ENCODE measurements around the gene ZDHHC7. TPM values are rescaled to one million over a fixed set of nuclear protein-coding genes. Genes with fewer than 3 reads are reported as not detected.

Gene ZDHHC7
- total and polyA plus RNA-seq, 4 experiments from 2014 or later, result 27.1 to 40.2 (median 34.7) TPM

GRCh38 chr16:84999857-85000480 is 11.4 kb downstream of the ZDHHC7 start:
- H3K9me3 Mint-ChIP-seq, result no peaks in the 10 kb centered on the region
- peaks cover 48 to 65% (median 57%) of the 10 kb centered on the region in 4 donors for H3K4me1 Mint-ChIP-seq
- ChIA-PET POLR2A (ENCODE audit: partially characterized antibody) (no interaction called here), CTCF (ENCODE audit: partially characterized antibody) (interaction anchor here (1.0 kb wide), 1 partner anchor 11 kb away, joined by 3 read pairs; the partner anchor contains the start of gene ZDHHC7)
- H3K4me3 ChIP-seq (ENCODE audit: low read length in 2 of 2), result no peak overlapping the region
- DNase-seq, result no peak
- no peaks in the 10 kb centered on the region for H3K9me3 ChIP-seq (ENCODE audit: control insufficient read depth in 1 of 2, low read length in 2 of 2)
- H3K27me3 Mint-ChIP-seq, result no peaks in the 10 kb centered on the region
- peaks cover 7% of the 10 kb centered on the region for H3K36me3 ChIP-seq (ENCODE audit: insufficient read depth, low read length)
- peaks cover 47% of the 10 kb centered on the region for H3K4me1 ChIP-seq (ENCODE audit: insufficient read depth, low read length)
- H3K36me3 Mint-ChIP-seq, result peaks cover 12 to 35% of the 10 kb centered on the region in 2 donors
- H3K27ac Mint-ChIP-seq, result no peak overlapping the region
- H3K27ac ChIP-seq (ENCODE audit: low read depth, low read length), result no peak overlapping the region
- intact Hi-C loops (cut with micrococcal nuclease), result no loop called here
- H3K27me3 ChIP-seq (ENCODE audit: insufficient read depth, low read length), result no peaks in the 10 kb centered on the region
- no peak overlapping the region for H3K4me3 Mint-ChIP-seq

GRCh38 chr16:84999200-84999599 is 12.1 kb downstream of the ZDHHC7 start:
- Histone ChIP-seq H3K27me3 (ENCODE audit: insufficient read depth, low read length) (no peaks in the 10 kb centered on the region), H3K4me3 (ENCODE audit: low read length in 2 of 2) (no peak overlapping the region), H3K9me3 (ENCODE audit: control insufficient read depth in 1 of 2, low read length in 2 of 2) (no peaks in the 10 kb centered on the region), H3K4me1 (ENCODE audit: insufficient read depth, low read length) (peaks cover 39% of the 10 kb centered on the region), H3K36me3 (ENCODE audit: insufficient read depth, low read length) (peaks cover 15% of the 10 kb centered on the region), H3K27ac (ENCODE audit: low read depth, low read length) (no peak overlapping the region)
- POLR2A ChIA-PET (ENCODE audit: partially characterized antibody), result no interaction called here
- Mint-ChIP-seq H3K27me3 (no peaks in the 10 kb centered on the region), H3K4me1 (peaks cover 42 to 57% (median 50%) of the 10 kb centered on the region in 4 donors), H3K4me3 (no peak overlapping the region), H3K27ac (peak overlapping the region in 2 of 7 donors; percentile 32 to 41), H3K9me3 (no peaks in the 10 kb centered on the region), H3K36me3 (peaks cover 16 to 38% of the 10 kb centered on the region in 2 donors)
- DNase-seq, result no peak
- intact Hi-C loops (cut with micrococcal nuclease), result no loop called here
- CTCF ChIA-PET (ENCODE audit: partially characterized antibody), result interaction anchor here (1.4 kb wide), 1 partner anchor 28 kb away, joined by 4 read pairs; no protein-coding TSS in a partner anchor

GRCh38 chr16:84996365-84996764 is 15.0 kb downstream of the ZDHHC7 start:
- Mint-ChIP-seq H3K4me3 (no peak overlapping the region), H3K36me3 (peaks cover 25 to 37% of the 10 kb centered on the region in 2 donors), H3K4me1 (peaks cover 17 to 32% (median 26%) of the 10 kb centered on the region in 4 donors), H3K27ac (peak overlapping the region in 4 of 7 donors; percentile 36 to 89 (median 65)), H3K9me3 (peaks cover 0 to 2% (median 0%) of the 10 kb centered on the region in 8 donors), H3K27me3 (no peaks in the 10 kb centered on the region)
- Histone ChIP-seq H3K4me1 (ENCODE audit: insufficient read depth, low read length) (peaks cover 13% of the 10 kb centered on the region), H3K9me3 (ENCODE audit: control insufficient read depth in 1 of 2, low read length in 2 of 2) (no peaks in the 10 kb centered on the region), H3K4me3 (ENCODE audit: low read length in 2 of 2) (no peak overlapping the region), H3K27me3 (ENCODE audit: insufficient read depth, low read length) (no peaks in the 10 kb centered on the region), H3K36me3 (ENCODE audit: insufficient read depth, low read length) (peaks cover 29% of the 10 kb centered on the region), H3K27ac (ENCODE audit: low read depth, low read length) (no peak overlapping the region)
- DNase-seq, result no peak
- CTCF ChIA-PET (ENCODE audit: partially characterized antibody), result interaction anchor here (1.0 to 1.8 kb wide), 3 partner anchors 15 to 90 kb away, joined by 3 to 6 read pairs (median 4); partner anchors contain the start of gene ZDHHC7
- intact Hi-C loops (cut with micrococcal nuclease), result no loop called here
- POLR2A ChIA-PET (ENCODE audit: partially characterized antibody), result interaction anchor here (0.6 kb wide), 2 partner anchors 9 to 60 kb away, joined by 3 read pairs; no protein-coding TSS in a partner anchor

- no peaks in the 10 kb centered on the region for H3K27me3 Mint-ChIP-seq
- DNase-seq, result peak; percentile 16 to 61 (median 22)
- intact Hi-C loops (cut with micrococcal nuclease), result no loop called here
- H3K4me1 Mint-ChIP-seq, result peaks cover 16 to 31% (median 24%) of the 10 kb centered on the region in 4 donors
- no peaks in the 10 kb centered on the region for H3K27me3 ChIP-seq (ENCODE audit: insufficient read depth, low read length)
- peaks cover 31 to 42% of the 10 kb centered on the region in 2 donors for H3K36me3 Mint-ChIP-seq
- no peak overlapping the region for H3K27ac ChIP-seq (ENCODE audit: low read depth, low read length)
- H3K4me3 Mint-ChIP-seq, result peak overlapping the region in 3 of 8 donors; percentile 11 to 49 (median 46)
- POLR2A ChIA-PET (ENCODE audit: partially characterized antibody), result no interaction called here
- H3K4me1 ChIP-seq (ENCODE audit: insufficient read depth, low read length), result peaks cover 13% of the 10 kb centered on the region
- CTCF ChIA-PET (ENCODE audit: partially characterized antibody), result interaction anchor here (1.0 to 2.0 kb wide), 5 partner anchors 15 to 91 kb away, joined by 3 to 9 read pairs (median 4); partner anchors contain the start of gene ZDHHC7
- H3K36me3 ChIP-seq (ENCODE audit: insufficient read depth, low read length), result peaks cover 34% of the 10 kb centered on the region
- H3K4me3 ChIP-seq (ENCODE audit: low read length in 2 of 2), result no peak overlapping the region
- peaks cover 0 to 2% (median 0%) of the 10 kb centered on the region in 8 donors for H3K9me3 Mint-ChIP-seq
- H3K9me3 ChIP-seq (ENCODE audit: control insufficient read depth in 1 of 2, low read length in 2 of 2), result no peaks in the 10 kb centered on the region
- peak overlapping the region in 5 of 7 donors; percentile 0 to 66 (median 53) for H3K27ac Mint-ChIP-seq
Observed at GRCh38 chr16:84995663-84996062, 15.7 kb downstream of the ZDHHC7 start.

- intact Hi-C loops (cut with micrococcal nuclease), result no loop called here
- POLR2A ChIA-PET (ENCODE audit: partially characterized antibody), result interaction anchor here (1.0 kb wide), 1 partner anchor 33 kb away, joined by 3 read pairs; the partner anchor contains the start of gene KIAA0513
- H3K27ac Mint-ChIP-seq, result peak overlapping the region in 3 of 7 donors; percentile 32 to 65 (median 48)
- Histone ChIP-seq H3K4me3 (ENCODE audit: low read length in 2 of 2) (no peak overlapping the region), H3K27ac (ENCODE audit: low read depth, low read length) (no peak overlapping the region), H3K36me3 (ENCODE audit: insufficient read depth, low read length) (peaks cover 50% of the 10 kb centered on the region), H3K4me1 (ENCODE audit: insufficient read depth, low read length) (peaks cover 13% of the 10 kb centered on the region), H3K9me3 (ENCODE audit: control insufficient read depth in 1 of 2, low read length in 2 of 2) (no peaks in the 10 kb centered on the region), H3K27me3 (ENCODE audit: insufficient read depth, low read length) (no peaks in the 10 kb centered on the region)
- peaks cover 12 to 26% (median 18%) of the 10 kb centered on the region in 4 donors for H3K4me1 Mint-ChIP-seq
- H3K27me3 Mint-ChIP-seq, result no peaks in the 10 kb centered on the region
- no peak for DNase-seq
- peaks cover 36 to 54% of the 10 kb centered on the region in 2 donors for H3K36me3 Mint-ChIP-seq
- CTCF ChIA-PET (ENCODE audit: partially characterized antibody), result interaction anchor here (1.3 to 2.0 kb wide), 3 partner anchors 23 to 64 kb away, joined by 3 to 9 read pairs (median 6); partner anchors contain the start of gene KIAA0513
- H3K4me3 Mint-ChIP-seq, result no peak overlapping the region
- H3K9me3 Mint-ChIP-seq, result peaks cover 0 to 2% (median 0%) of the 10 kb centered on the region in 8 donors
Observed at GRCh38 chr16:84993926-84994325, 17.4 kb downstream of the ZDHHC7 start.

GRCh38 chr16:84992717-84993075 is 18.6 kb downstream of the ZDHHC7 start:
- H3K27me3 ChIP-seq (ENCODE audit: insufficient read depth, low read length), result no peaks in the 10 kb centered on the region
- no peak overlapping the region for H3K4me3 ChIP-seq (ENCODE audit: low read length in 2 of 2)
- DNase-seq, result no peak
- peaks cover 37 to 63% of the 10 kb centered on the region in 2 donors for H3K36me3 Mint-ChIP-seq
- no peaks in the 10 kb centered on the region for H3K9me3 ChIP-seq (ENCODE audit: control insufficient read depth in 1 of 2, low read length in 2 of 2)
- intact Hi-C loops (cut with micrococcal nuclease), result no loop called here
- CTCF ChIA-PET (ENCODE audit: partially characterized antibody), result interaction anchor here (0.8 kb wide), 1 partner anchor 267 kb away, joined by 3 read pairs; no protein-coding TSS in a partner anchor
- H3K27me3 Mint-ChIP-seq, result no peaks in the 10 kb centered on the region
- H3K27ac ChIP-seq (ENCODE audit: low read depth, low read length), result no peak overlapping the region
- POLR2A ChIA-PET (ENCODE audit: partially characterized antibody), result no interaction called here
- no peak overlapping the region for H3K4me3 Mint-ChIP-seq
- peaks cover 13% of the 10 kb centered on the region for H3K4me1 ChIP-seq (ENCODE audit: insufficient read depth, low read length)
- peaks cover 12 to 26% (median 16%) of the 10 kb centered on the region in 4 donors for H3K4me1 Mint-ChIP-seq
- H3K27ac Mint-ChIP-seq, result no peak overlapping the region
- H3K9me3 Mint-ChIP-seq, result peaks cover 0 to 2% (median 0%) of the 10 kb centered on the region in 8 donors
- H3K36me3 ChIP-seq (ENCODE audit: insufficient read depth, low read length), result peaks cover 57% of the 10 kb centered on the region

GRCh38 chr16:84990782-84991181 is 20.6 kb downstream of the ZDHHC7 start:
- peaks cover 18 to 31% (median 22%) of the 10 kb centered on the region in 4 donors for H3K4me1 Mint-ChIP-seq
- POLR2A ChIA-PET (ENCODE audit: partially characterized antibody), result no interaction called here
- no peak for DNase-seq
- H3K27me3 ChIP-seq (ENCODE audit: insufficient read depth, low read length), result no peaks in the 10 kb centered on the region
- H3K9me3 ChIP-seq (ENCODE audit: control insufficient read depth in 1 of 2, low read length in 2 of 2), result no peaks in the 10 kb centered on the region
- no peak overlapping the region for H3K4me3 Mint-ChIP-seq
- peak overlapping the region in 2 of 7 donors; percentile 77 to 88 for H3K27ac Mint-ChIP-seq
- CTCF ChIA-PET (ENCODE audit: partially characterized antibody), result no interaction called here
- peaks cover 15% of the 10 kb centered on the region for H3K4me1 ChIP-seq (ENCODE audit: insufficient read depth, low read length)
- peaks cover 0 to 2% (median 0%) of the 10 kb centered on the region in 8 donors for H3K9me3 Mint-ChIP-seq
- H3K36me3 Mint-ChIP-seq, result peaks cover 48 to 75% of the 10 kb centered on the region in 2 donors
- no peak overlapping the region for H3K4me3 ChIP-seq (ENCODE audit: low read length in 2 of 2)
- intact Hi-C loops (cut with micrococcal nuclease), result no loop called here
- peaks cover 62% of the 10 kb centered on the region for H3K36me3 ChIP-seq (ENCODE audit: insufficient read depth, low read length)
- H3K27me3 Mint-ChIP-seq, result no peaks in the 10 kb centered on the region
- H3K27ac ChIP-seq (ENCODE audit: low read depth, low read length), result no peak overlapping the region

All from CD4-positive, alpha-beta memory T cell (primary cell).